Measurements from ENCODE around the gene RPS23.

GRCh38 chr5:82287625-82288024 lies 9.5 kb upstream of the RPS23 start:
- TF ChIP-seq, protein P1, sequence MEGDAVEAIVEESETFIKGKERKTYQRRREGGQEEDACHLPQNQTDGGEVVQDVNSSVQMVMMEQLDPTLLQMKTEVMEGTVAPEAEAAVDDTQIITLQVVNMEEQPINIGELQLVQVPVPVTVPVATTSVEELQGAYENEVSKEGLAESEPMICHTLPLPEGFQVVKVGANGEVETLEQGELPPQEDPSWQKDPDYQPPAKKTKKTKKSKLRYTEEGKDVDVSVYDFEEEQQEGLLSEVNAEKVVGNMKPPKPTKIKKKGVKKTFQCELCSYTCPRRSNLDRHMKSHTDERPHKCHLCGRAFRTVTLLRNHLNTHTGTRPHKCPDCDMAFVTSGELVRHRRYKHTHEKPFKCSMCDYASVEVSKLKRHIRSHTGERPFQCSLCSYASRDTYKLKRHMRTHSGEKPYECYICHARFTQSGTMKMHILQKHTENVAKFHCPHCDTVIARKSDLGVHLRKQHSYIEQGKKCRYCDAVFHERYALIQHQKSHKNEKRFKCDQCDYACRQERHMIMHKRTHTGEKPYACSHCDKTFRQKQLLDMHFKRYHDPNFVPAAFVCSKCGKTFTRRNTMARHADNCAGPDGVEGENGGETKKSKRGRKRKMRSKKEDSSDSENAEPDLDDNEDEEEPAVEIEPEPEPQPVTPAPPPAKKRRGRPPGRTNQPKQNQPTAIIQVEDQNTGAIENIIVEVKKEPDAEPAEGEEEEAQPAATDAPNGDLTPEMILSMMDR (IDR thresholded peaks at IDR 0.05; ENCODE audit: insufficient read depth, low read length, poor library complexity, severe bottlenecking): no peak
- no peak for TF ChIP-seq EZH2phosphoT487 (conservative IDR thresholded peaks at IDR 0.05; ENCODE audit: low read length)

Data from SU-DHL-6 (cell line).